Stimulated activated naive CD8-positive, alpha-beta T cell treated with anti-CD3 and anti-CD28 coated beads, Interleukin-15, Interleukin-2, amounts not matched to agents 100 U/mL and 50 U/mL, for 24 hours (primary cell): ENCODE measurements around the gene SEC14L5.
"Not testable (repeated sequence)": the region's sequence is repeated elsewhere in the genome, so short reads cannot be mapped to it uniquely, and the experiment has no call there.

Experiments used
- ATAC-seq: fragments of 150-1000 bp; cut with Tn5 transposase; one replicate; pipeline ENCODE4 v1.10.0; 2021
- DNase-seq: peaks from one replicate; pipeline ENCODE4 v3.0.0; 2021

SEC14L5 gene

DNA sequence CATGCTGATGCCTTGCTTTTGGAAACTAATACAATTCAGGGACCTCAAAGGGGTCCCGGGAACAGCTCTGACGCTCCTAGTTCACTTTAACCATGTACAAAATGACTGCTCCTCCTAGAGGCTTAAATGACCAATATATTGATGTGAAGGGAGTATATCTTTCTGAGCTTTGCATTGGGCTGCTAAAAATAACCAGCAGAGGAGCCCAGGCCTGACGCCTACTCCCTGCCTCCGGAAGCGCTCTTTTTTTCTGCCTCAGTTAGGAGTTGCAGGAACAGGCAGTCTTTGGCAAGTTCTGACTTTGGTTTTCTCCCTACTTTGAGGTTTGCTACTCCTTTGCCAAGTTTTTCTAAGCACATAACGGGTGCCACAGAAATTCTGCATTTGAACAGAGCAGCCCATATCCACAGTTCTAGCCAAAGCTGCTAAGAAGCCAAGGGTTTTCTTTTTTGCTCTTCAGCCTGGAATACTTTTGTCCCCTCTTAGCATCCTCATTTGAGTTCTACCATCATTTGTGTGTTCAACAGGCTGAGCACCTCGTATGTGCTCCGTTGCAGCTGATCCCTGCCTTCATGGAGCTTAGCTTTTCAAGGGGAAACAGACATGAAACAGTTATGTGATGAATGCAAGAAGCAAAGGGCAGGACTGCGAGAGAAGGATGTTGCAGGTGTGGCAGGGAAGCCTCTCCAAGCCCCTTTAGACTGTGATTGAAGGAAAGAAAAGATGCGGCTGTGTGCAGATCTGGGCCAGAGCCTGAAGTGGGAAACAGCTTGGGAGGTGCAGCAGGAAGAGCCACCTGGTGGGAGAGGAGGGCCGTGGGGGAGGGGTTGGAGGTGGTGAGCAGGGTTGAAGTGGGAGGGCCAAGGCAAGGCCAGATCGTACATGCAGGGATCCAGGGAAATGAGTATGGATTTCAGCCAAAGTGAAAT, 78.4 kb downstream of the SEC14L5 start:
- ATAC-seq = no peak
- no peak for DNase-seq

DNA sequence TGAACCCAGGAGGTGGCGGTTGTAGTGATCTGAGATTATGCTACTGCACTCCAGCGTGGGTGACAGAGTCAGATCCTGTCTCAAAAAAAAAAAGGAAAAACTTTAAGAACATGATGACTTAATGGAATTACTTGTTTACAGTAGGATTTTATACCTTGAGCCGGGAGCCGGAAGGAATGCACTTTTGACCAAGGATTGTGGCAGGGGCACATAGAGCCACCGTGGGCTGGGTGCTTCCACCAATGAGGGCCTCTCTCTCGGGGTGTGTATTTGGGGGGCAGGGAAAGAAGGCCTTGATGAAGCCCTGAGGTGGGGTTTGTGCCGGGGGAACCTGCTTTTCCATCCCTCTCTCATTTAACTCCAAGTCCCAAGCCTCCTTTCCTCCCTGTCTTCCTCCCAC, 82.3 kb downstream of the SEC14L5 start:
- DNase-seq (no peak), ATAC-seq (no peak)

DNA sequence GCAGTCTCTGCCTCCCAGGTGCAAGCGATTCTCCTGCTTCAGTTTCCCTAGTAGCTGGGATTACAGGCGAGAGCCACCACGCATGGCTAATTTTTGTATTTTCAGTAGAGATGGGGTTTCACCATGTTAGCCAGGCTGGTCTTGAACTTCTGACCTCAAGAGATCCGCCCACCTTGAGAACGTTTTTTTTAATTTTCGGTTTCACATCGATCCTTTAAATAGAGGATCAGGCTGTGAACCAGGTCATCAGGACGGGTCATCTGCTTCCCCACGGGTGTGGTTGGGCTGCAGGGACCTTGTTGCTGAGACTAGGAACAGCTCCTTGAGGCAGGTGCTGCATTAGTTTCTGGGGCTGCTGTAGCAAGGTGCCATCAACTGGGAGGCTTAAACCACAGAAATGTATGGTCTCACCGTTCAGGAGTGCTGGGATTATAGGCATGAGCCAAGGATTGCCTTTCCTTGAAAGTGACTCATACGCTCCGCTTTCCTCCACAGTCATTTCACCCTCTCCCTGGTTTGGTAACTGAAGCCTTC, 83.5 kb downstream of the SEC14L5 start:
- ATAC-seq (no peak), DNase-seq (no peak)

DNA sequence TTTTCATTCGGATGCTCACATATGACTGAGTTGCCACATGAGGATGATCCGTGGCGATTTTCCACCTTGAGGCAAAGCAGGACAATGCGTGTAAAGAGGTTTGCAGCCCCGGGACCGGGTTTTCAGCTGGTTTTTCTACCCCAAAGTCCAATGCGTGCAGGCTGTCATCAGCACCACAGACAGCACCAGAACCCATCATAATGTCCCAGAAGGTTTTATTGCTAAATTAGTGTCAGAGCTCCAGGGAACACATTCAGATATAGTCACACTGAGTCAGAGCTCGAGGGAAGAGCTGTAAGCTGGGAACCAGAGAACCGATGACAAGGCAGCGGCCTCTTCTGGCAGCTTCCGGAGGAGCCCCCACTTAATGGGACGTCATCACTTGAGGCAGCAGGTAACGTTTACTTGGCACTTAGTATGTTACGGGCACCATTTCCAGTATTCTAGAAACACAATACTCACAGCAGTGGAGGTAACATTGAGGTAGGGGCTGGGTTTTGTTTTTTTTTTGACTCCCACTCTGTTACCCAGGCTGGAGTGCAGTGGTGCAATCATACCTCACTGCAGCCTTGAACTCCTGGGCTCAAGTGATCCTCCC, 84.5 kb downstream of the SEC14L5 start:
- no peak for DNase-seq
- no peak for ATAC-seq

GRCh38 chr16:5044011-5044540, 85.9 kb downstream of the SEC14L5 start:
- ATAC-seq = no peak
- no peak for DNase-seq

DNA sequence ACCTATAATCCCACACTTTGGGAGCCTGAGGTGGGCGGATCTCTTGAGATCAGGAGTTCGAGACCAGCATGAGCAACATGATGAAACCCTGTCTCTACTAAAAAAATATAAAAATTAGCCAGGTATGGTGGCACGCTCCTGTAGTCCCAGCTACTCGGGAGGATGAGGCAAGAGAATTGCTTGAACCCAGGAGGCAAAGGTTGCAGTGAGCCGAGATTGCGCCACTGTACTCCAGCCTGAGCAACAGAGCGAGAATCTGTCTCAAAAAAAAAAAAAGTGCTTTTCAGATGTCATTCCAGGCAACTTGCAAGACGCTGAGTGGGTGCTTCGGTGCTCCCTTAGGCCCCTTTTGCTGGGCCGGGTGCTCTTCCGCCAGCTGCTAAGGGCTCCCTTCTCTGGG, 86.5 kb downstream of the SEC14L5 start:
- ATAC-seq, DNase-seq: not testable (repeated sequence)

GRCh38 chr16:5045499-5046115, 87.5 kb downstream of the SEC14L5 start:
- DNase-seq (no peak), ATAC-seq (no peak)

DNA sequence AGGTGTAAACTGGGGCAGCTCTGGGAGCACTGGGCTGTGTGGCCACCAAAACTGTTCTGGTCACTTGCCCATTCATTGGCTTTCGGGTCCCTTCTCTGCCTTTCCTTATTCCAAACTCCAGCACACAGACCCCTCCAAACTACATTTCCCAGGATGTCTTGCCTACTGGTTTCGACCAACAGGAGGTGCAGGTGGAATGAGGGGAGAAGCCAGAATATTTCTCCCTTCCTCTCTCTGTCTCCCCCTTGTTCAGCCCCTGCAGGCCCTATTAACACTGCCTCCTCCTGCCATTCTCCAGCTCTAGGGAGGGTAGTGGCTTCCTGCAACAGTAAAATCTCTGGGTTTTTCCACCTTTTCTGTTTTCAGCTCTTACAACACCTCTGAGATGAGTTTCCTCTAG, 88.8 kb downstream of the SEC14L5 start:
- no peak for ATAC-seq
- DNase-seq = no peak

GRCh38 chr16:5054876-5055865, 97.0 kb downstream of the SEC14L5 start:
- ATAC-seq (no peak), DNase-seq (no peak)

GRCh38 chr16:5056352-5056751, 98.2 kb downstream of the SEC14L5 start:
- ATAC-seq (peak; percentile 91), DNase-seq (peak; percentile 63)

GRCh38 chr16:5058476-5058875, 100.3 kb downstream of the SEC14L5 start:
- ATAC-seq = no peak
- DNase-seq = no peak

DNA sequence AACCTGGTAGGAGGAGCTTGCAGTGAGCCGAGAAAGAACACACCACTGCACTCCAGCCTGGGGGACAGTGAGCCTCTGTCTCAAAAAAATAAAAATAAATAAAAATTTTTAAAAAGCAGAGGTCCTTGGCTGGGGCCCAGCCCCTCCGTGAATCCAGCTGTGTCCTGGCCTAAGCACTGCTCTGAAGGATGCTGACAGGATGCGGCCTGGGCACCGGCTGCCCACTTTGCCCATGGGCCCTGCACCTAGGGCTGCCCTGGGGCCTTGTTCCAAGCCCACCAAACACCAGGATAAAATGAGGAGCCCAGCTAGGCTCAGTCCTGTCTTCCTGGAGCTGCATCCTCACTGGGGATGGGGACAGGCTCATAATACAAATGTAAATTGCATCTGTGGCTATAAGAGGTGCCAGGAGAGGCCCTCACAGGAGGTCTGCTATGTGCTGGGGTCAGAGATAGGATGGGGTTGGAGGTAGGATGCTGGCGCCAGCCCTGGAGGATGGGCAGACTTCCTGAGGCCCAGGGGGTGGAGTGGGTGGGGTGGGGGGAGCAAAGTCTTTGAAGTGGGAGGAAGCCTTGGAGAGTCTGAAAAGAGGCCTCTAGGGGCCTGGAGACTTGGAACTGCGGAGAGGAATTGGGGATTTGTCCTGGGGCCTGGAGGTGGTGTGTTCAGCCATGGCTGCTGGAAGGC, 101.4 kb downstream of the SEC14L5 start:
- ATAC-seq (no peak), DNase-seq (no peak)

DNA sequence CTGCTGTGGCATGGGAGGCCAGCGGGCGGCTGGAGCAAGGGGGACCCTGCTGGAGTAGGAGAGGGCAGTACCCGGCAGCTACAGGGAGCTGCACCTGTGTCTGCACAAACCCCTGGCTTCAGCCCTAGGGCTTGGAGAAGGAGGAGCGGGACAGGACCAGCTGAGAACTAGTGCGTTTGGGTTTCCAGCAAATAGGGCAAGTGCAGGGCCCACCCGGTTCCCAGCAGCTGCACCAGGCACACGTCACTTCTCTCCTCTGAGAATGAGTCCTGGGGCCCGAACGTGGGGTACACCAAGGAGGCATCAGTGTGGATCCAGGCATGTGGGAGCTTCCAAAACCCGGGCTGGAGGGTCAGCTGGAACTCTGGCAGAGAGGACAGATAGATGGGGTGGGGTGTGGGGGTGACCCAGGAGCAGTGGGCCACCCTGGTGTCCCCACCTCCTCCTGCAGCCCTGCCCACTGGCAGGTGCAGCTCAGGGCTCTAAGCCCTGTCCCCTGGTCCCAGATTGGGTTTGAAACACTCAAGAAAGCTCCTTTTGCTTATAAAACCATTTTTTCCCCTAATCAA, 102.0 kb downstream of the SEC14L5 start:
- ATAC-seq (no peak), DNase-seq (no peak)

DNA sequence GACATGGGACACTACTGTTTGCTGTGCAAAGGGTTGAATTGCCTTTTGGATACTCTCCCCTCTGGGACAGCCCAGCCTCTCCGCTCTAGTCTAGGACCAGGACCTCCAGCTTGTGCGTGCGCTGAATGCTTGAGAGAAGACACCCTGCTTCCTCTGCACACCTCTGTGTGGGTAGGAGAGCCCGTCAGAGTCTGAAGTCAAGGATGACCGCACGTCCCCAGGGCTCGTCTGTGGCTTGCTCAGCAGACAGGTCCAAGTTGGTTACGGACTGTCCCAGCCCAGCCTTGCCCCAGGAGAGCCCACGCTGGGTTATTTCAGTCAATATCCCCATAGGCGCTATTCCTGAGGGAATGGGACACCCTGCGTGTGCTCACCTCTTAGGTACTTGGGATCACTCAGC, 103.9 kb downstream of the SEC14L5 start:
- DNase-seq (no peak), ATAC-seq (no peak)

DNA sequence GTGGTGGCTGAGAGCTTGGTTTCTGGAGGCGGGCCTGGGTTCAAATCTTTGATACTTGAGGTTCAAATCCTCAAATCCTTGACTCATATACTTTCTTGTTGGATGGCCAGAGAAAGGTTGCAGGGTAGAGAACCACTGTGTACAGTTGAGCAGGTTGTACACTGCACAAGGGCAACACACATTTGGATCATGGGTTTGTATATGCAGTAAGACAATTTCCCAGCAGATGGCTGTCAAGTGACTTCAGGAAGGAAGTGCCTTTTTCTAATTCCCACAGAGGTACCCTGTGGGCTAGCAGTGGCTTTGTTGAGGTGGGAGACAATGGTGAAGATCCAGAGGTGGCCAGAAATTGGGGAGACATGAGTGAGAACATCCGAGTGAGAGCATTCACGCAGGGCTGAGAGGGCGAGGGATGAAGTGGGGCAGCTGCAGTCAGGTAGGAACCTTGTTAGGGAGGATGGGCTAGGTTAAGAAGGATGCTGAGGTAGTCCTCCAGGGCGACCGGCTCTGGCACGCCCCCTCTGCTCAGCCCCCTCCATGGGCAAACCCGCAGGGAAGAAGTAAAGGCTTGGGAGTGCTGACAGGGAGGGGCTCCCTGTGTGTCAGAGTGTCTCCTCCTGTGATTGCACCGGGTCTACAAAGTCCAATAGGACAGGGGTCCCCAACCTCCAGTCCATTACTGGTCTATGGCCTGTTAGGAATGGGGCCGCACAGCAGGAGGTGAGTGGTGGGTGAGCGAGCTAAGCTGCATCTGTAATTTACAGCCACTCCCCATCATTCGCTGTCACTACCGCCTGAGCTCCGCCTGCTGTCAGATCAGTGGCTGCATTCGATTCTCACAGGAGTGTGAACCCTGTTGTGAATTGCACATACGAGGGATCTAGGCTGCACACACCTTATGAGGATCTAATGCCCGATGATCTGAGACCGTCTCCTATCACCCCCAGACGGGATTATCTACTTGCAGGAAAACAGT, 104.9 kb downstream of the SEC14L5 start:
- DNase-seq (no peak), ATAC-seq (no peak)

GRCh38 chr16:5064915-5065314, 106.8 kb downstream of the SEC14L5 start:
- no peak for DNase-seq
- no peak for ATAC-seq

- DNase-seq (no peak), ATAC-seq (no peak)
Observed at GRCh38 chr16:5065326-5065725, 107.2 kb downstream of the SEC14L5 start.

DNA sequence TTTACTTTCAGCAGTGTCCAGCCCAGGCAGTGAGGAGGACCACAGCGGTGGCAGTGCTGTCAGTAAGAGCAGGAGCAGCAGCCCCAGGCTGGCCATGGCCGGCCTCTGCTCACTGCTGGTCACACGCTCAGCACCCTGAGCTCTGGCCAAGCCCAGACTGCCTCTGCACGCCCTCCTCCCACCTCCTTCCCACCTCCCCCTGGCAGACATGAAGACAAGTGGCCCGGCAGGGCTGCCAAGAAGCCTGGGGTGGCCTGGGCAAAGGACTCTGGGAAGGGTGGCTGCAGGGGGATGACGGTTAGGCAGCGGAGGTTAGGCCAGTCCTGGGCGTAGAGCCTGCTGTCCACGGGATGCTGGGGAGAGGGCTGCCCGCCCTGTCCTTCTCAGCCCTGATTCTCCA, 107.7 kb downstream of the SEC14L5 start, which contains the start of gene C16orf89:
Gene C16orf89 (minus strand): TSS at position 144 of the 400 bp plus-strand sequence. CDS start 48 bp downstream, at position 96.
- DNase-seq (no peak), ATAC-seq (no peak)

- ATAC-seq = no peak
Observed at GRCh38 chr16:5066511-5066910, 108.4 kb downstream of the SEC14L5 start.

More at GRCh38 chr16:5066511-5066910, 108.4 kb downstream of the SEC14L5 start:
- DNase-seq = no peak
